H1 (cell line): ENCODE results near the gene OAT. TPM values are rescaled to one million over a fixed set of nuclear protein-coding genes. Genes with fewer than 3 reads are reported as not detected.

ENCODE experiments used
- CTCF ChIA-PET: fragments of 300-600 bp; sonication (Branson Sonifier 250); formaldehyde crosslinking; loops from one replicate; lab custom pipeline; 2021; ENCODE audit not compliant: partially characterized antibody; lab: Charles Lee
- POLR2A ChIA-PET: fragments of 300-600 bp; sonication (Branson Sonifier 250); formaldehyde crosslinking; loops from one replicate; lab custom pipeline; 2021; ENCODE audit warnings: inconsistent platforms; ENCODE audit not compliant: partially characterized antibody; lab: Charles Lee
- DNase-seq, 2 experiments: peaks; one replicate each; pipeline versions ENCODE4 v3.0.0 to v3.0.0-alpha.2; 2010 to 2022; ENCODE audit warnings: low spot score in 2 of 2, low read depth in 1 of 2, mixed read lengths in 1 of 2
- FAIRE-seq: peaks from 2 replicates; lab custom pipeline; 2011; peaks lifted over from hg19 to GRCh38; lab: Jason Lieb, UNC
- H2AFZ ChIP-seq: 2 replicates; pipeline ENCODE4 v1.8.1; 2012; ENCODE audit warnings: low read length, inconsistent platforms
- H2AK5ac ChIP-seq: 2 replicates; pipeline ENCODE4 v1.6.1; 2013; ENCODE audit warnings: low read depth, low read length
- H2BK120ac ChIP-seq: replicated peaks from 2 replicates; pipeline ENCODE3; 2013; ENCODE audit warnings: low read depth, low read length, inconsistent platforms
- H2BK12ac ChIP-seq: 2 replicates; pipeline ENCODE4 v1.6.1; 2013; ENCODE audit warnings: low read depth, low read length
- H2BK15ac ChIP-seq: 2 replicates; pipeline ENCODE4 v1.6.1; 2013; ENCODE audit warnings: low read length
- H2BK20ac ChIP-seq: 2 replicates; pipeline ENCODE4 v1.6.1; 2013; ENCODE audit warnings: low read length
- H2BK5ac ChIP-seq: 2 replicates; pipeline ENCODE4 v1.6.1; 2013; ENCODE audit warnings: low read depth, low read length
- H3K14ac ChIP-seq: 2 replicates; pipeline ENCODE4 v1.6.1; 2013; ENCODE audit warnings: inconsistent platforms; ENCODE audit not compliant: insufficient read length
- H3K18ac ChIP-seq: 2 replicates; pipeline ENCODE4 v1.6.1; 2013; ENCODE audit warnings: low read length; ENCODE audit errors: extremely low read depth
- H3K23ac ChIP-seq: 2 replicates; pipeline ENCODE4 v1.6.1; 2013; ENCODE audit warnings: inconsistent platforms; ENCODE audit not compliant: insufficient read length
- H3K23me2 ChIP-seq: 2 replicates; pipeline ENCODE4 v1.6.1; 2013; ENCODE audit warnings: low read depth, low read length
- H3K27ac ChIP-seq: 2 replicates; pipeline ENCODE4 v1.6.1; 2011; ENCODE audit warnings: low read depth, low read length, inconsistent platforms
- H3K27me3 ChIP-seq, 4 experiments: replicated peaks in 1 of 4; 1 replicate in 1 of 4; 2 replicates in 3 of 4; pipeline versions ENCODE4 v1.6.1 to v1.8.1; 2011 to 2013; ENCODE audit warnings: low read length in 3 of 4, mild to moderate bottlenecking in 3 of 4, inconsistent platforms in 2 of 4, mixed read lengths in 2 of 4, moderate library complexity in 1 of 4; ENCODE audit not compliant: control insufficient read depth in 3 of 4, insufficient read depth in 3 of 4; ENCODE audit errors: extremely low read depth in 1 of 4
- H3K36me3 ChIP-seq, 4 experiments: 2 replicates each; pipeline versions ENCODE4 v1.6.1 to v1.8.1; 2011 to 2013; ENCODE audit warnings: mild to moderate bottlenecking in 4 of 4, low read length in 3 of 4, moderate library complexity in 2 of 4, control low read depth in 1 of 4, inconsistent platforms in 1 of 4; ENCODE audit not compliant: insufficient read depth in 4 of 4, control insufficient read depth in 2 of 4
- H3K4ac ChIP-seq: replicated peaks from 2 replicates; pipeline ENCODE3; 2013; ENCODE audit warnings: low read length, low read depth, mixed read lengths, inconsistent platforms; ENCODE audit not compliant: insufficient read length
- H3K4me1 ChIP-seq, 4 experiments: replicated peaks in 1 of 4; 1 replicate in 1 of 4; 2 replicates in 3 of 4; pipeline versions ENCODE4 v1.6.1 to v1.8.1; 2011 to 2013; ENCODE audit warnings: low read length in 3 of 4, inconsistent platforms in 2 of 4, mixed read lengths in 1 of 4; ENCODE audit not compliant: insufficient read depth in 4 of 4, control insufficient read depth in 3 of 4
- H3K4me2 ChIP-seq, 2 experiments: 2 replicates each; pipeline versions ENCODE4 v1.6.1 to v1.8.1; 2011 to 2013; ENCODE audit warnings: low read depth in 2 of 2, low read length in 2 of 2, control low read depth in 1 of 2, inconsistent platforms in 1 of 2, mild to moderate bottlenecking in 1 of 2; ENCODE audit not compliant: insufficient read depth in 1 of 2
- H3K4me3 ChIP-seq, 4 experiments: fragments of 200-600, 300-600 bp in 1 of 4; sonication (generic), shearing (Covaris generic), sonication (Bioruptor Twin) in 1 of 4; 2 replicates each; pipeline versions ENCODE4 v1.5.1 to v1.8.1; 2011 to 2016; ENCODE audit warnings: low read length in 4 of 4, low read depth in 3 of 4, control low read depth in 2 of 4, inconsistent platforms in 2 of 4, mild to moderate bottlenecking in 2 of 4, mixed read lengths in 1 of 4, moderate library complexity in 1 of 4; ENCODE audit not compliant: insufficient read depth in 2 of 4; ENCODE audit errors: extremely low read depth in 1 of 4
- H3K56ac ChIP-seq: replicated peaks from 2 replicates; pipeline ENCODE3; 2013; ENCODE audit warnings: low read depth, mild to moderate bottlenecking, mixed read lengths, low read length, inconsistent platforms; ENCODE audit not compliant: insufficient read length
- H3K79me1 ChIP-seq: 2 replicates; pipeline ENCODE4 v1.6.1; 2013; ENCODE audit warnings: low read depth, low read length, control low read depth
- H3K79me2 ChIP-seq, 2 experiments: 2 replicates each; pipeline versions ENCODE4 v1.6.1 to v1.8.1; 2012 to 2013; ENCODE audit warnings: low read length in 2 of 2, mild to moderate bottlenecking in 2 of 2, inconsistent platforms in 1 of 2; ENCODE audit not compliant: insufficient read depth in 2 of 2, control insufficient read depth in 1 of 2
- H3K9ac ChIP-seq, 4 experiments: replicated peaks in 1 of 4; 1 replicate in 1 of 4; 2 replicates in 3 of 4; pipeline versions ENCODE4 v1.6.1 to v1.8.1; 2011 to 2013; ENCODE audit warnings: low read depth in 3 of 4, low read length in 3 of 4, control low read depth in 2 of 4, mild to moderate bottlenecking in 2 of 4, moderate library complexity in 2 of 4, inconsistent platforms in 1 of 4; ENCODE audit errors: extremely low read depth in 1 of 4
- H3K9me3 ChIP-seq, 2 experiments: 2 replicates each; pipeline versions ENCODE4 v1.6.1 to v1.8.1; 2012 to 2013; ENCODE audit warnings: mild to moderate bottlenecking in 2 of 2, moderate library complexity in 2 of 2, control low read depth in 1 of 2, inconsistent platforms in 1 of 2, low read depth in 1 of 2, low read length in 1 of 2, mixed read lengths in 1 of 2; ENCODE audit not compliant: insufficient read depth in 2 of 2
- H4K20me1 ChIP-seq, 2 experiments: replicated peaks in 1 of 2; 2 replicates each; pipeline versions ENCODE3 to v1.8.1; 2011 to 2013; ENCODE audit warnings: inconsistent platforms in 2 of 2, low read length in 2 of 2, mild to moderate bottlenecking in 1 of 2; ENCODE audit not compliant: insufficient read depth in 2 of 2, control insufficient read depth in 1 of 2
- H4K5ac ChIP-seq: 2 replicates; pipeline ENCODE4 v1.6.1; 2013; ENCODE audit warnings: low read length, low read depth, mixed read lengths, inconsistent platforms; ENCODE audit not compliant: insufficient read length
- H4K8ac ChIP-seq: 2 replicates; pipeline ENCODE4 v1.8.0; 2013; ENCODE audit warnings: mild to moderate bottlenecking, moderate library complexity, low read length, inconsistent platforms; ENCODE audit not compliant: insufficient read depth; ENCODE audit errors: extremely low read depth
- H4K91ac ChIP-seq: replicated peaks from 2 replicates; pipeline ENCODE3; 2013; ENCODE audit warnings: low read length, mixed read lengths, inconsistent platforms; ENCODE audit not compliant: insufficient read length
- CEBPB ChIP-seq: IDR thresholded peaks from 2 replicates; pipeline ENCODE4 v1.6.1; 2012; ENCODE audit warnings: low read depth, low read length
- CREB1 ChIP-seq: IDR thresholded peaks from 2 replicates; pipeline ENCODE4 v1.6.1; 2012; ENCODE audit warnings: inconsistent platforms
- HDAC2 ChIP-seq, 2 experiments: fragments of 300-600 bp in 1 of 2; sonication (generic) in 1 of 2; IDR thresholded peaks; 2 replicates each; pipeline ENCODE4 v1.6.1; 2011 to 2012; ENCODE audit warnings: low read depth in 2 of 2, low read length in 2 of 2, mild to moderate bottlenecking in 2 of 2, moderate library complexity in 2 of 2, borderline replicate concordance in 1 of 2, inconsistent platforms in 1 of 2
- NANOG ChIP-seq: IDR thresholded peaks from 2 replicates; pipeline ENCODE4 v1.6.1; 2011; ENCODE audit warnings: low read length, low read depth, mild to moderate bottlenecking, inconsistent platforms; ENCODE audit not compliant: insufficient read depth, poor library complexity, severe bottlenecking
- POLR2AphosphoS5 ChIP-seq: IDR thresholded peaks from 2 replicates; pipeline ENCODE4 v1.6.1; 2011; ENCODE audit warnings: low read depth, low read length
- RNF2 ChIP-seq: fragments of 200-900, 300-1000 bp; sonication (generic); IDR thresholded peaks from 2 replicates; pipeline ENCODE4 v1.7.1; 2016; ENCODE audit warnings: borderline replicate concordance, low read depth, mild to moderate bottlenecking, antibody characterized with exemption, low read length; ENCODE audit not compliant: poor library complexity, severe bottlenecking; ENCODE audit errors: missing control alignments
- SRF ChIP-seq: IDR thresholded peaks from 2 replicates; pipeline ENCODE4 v1.6.1; 2011; ENCODE audit warnings: mild to moderate bottlenecking, low read depth, low read length, moderate library complexity
- WGBS, 2 experiments: shearing (Covaris generic) in 1 of 2; methylation state at CpG; one replicate each; pipeline versions ENCODE4 v1.1.6 to v1.1.7; 2013 to 2015; ENCODE audit warnings: low lambda C conversion rate in 2 of 2, mixed read lengths in 2 of 2, inconsistent platforms in 1 of 2, low coverage in 1 of 2, missing lambda C conversion rate in 1 of 2; ENCODE audit not compliant: insufficient replicate concordance in 2 of 2, insufficient coverage in 1 of 2, insufficient read length in 1 of 2; ENCODE audit errors: extremely low coverage in 1 of 2, missing lambda C conversion rate in 1 of 2; 5-methylcytosine and 5-hydroxymethylcytosine counted together
- polyA plus RNA-seq, 7 experiments: library from polyadenylated mRNA; depleted of rRNA in 3 of 7; stranded (reverse) in 5 of 7; unstranded in 2 of 7; fragments of >200 nt in 5 of 7; fragments of 200-250 nt in 2 of 7; gene quantifications; 1 replicate in 5 of 7; 2 replicates in 1 of 7; 4 replicates in 1 of 7; pipeline versions ENCODE4 v1.2.1 to v1.2.3, GENCODE V29; 2011 to 2013; ENCODE audit warnings: missing spikeins in 2 of 7, mixed read lengths in 2 of 7
- total RNA-seq: library from RNA; stranded (reverse); fragmentation: NEBNext Ultra II Directional; extraction: Animal tissue kit (Norgen Biotek cat#: 25700); gene quantifications from 2 replicates; pipeline ENCODE4 v1.2.1, GENCODE V29; 2021

Gene OAT
- total and polyA plus RNA-seq, 2 of the 8 experiments (the other 6 are each of a cell fraction or from before 2014, with no cell fraction given) = 67.8 to 121 TPM

GRCh38 chr10:124364674-124365073 lies 54.0 kb downstream of the OAT start:
- H3K23me2 ChIP-seq = no peaks in the 10 kb centered on the region
- no peak overlapping the region for H3K56ac ChIP-seq
- H3K9me3 ChIP-seq = no peaks in the 10 kb centered on the region
- H4K20me1 ChIP-seq = no peaks in the 10 kb centered on the region
- no peak overlapping the region for H4K8ac ChIP-seq
- H3K23ac ChIP-seq = no peak overlapping the region
- ChIA-PET POLR2A (interaction anchor here (1.0 kb wide), 1 partner anchor 11 kb away, joined by 4 read pairs; no protein-coding TSS in a partner anchor), CTCF (interaction anchor here (2.5 to 3.5 kb wide), 3 partner anchors 17 to 369 kb away, joined by 10 to 18 read pairs (median 14); no protein-coding TSS in a partner anchor)
- H4K5ac ChIP-seq = no peak overlapping the region
- no peaks in the 10 kb centered on the region for H3K79me1 ChIP-seq
- no peak overlapping the region for H2BK5ac ChIP-seq
- H3K9ac ChIP-seq = no peak overlapping the region
- H3K4ac ChIP-seq = no peak overlapping the region
- H2BK20ac ChIP-seq = no peak overlapping the region
- no peaks in the 10 kb centered on the region for H3K79me2 ChIP-seq
- H4K91ac ChIP-seq = no peak overlapping the region
- H3K4me1 ChIP-seq = peaks cover 0 to 7% (median 3%) of the 10 kb centered on the region in 4 experiments; a peak in 4 of 7 replicates
- no peak overlapping the region for H2BK12ac ChIP-seq
- no peak overlapping the region for H3K14ac ChIP-seq
- H3K36me3 ChIP-seq = no peaks in the 10 kb centered on the region
- no peak overlapping the region for H3K27ac ChIP-seq
- H2AK5ac ChIP-seq = no peak overlapping the region
- DNase-seq (no peak), FAIRE-seq (no peak)
- TF ChIP-seq RNF2 (no peak), HDAC2 (IDR thresholded peaks at IDR 0.05; ENCODE audit: borderline replicate concordance in 1 of 2, low read depth in 2 of 2, low read length in 2 of 2) (no peak), NANOG (no peak), CEBPB (no peak), CREB1 (no peak), POLR2AphosphoS5 (no peak), SRF (no peak)
- H3K4me3 ChIP-seq = no peak overlapping the region
- no peak overlapping the region for H2AFZ ChIP-seq
- no peak overlapping the region for H2BK120ac ChIP-seq
- no peak overlapping the region for H3K4me2 ChIP-seq
- H3K18ac ChIP-seq = no peak overlapping the region
- no peak overlapping the region for H2BK15ac ChIP-seq
- 89% methylated on average over 5 of the region's 5 CpGs; no CpG with 5 or more reads in 1 of the 2 experiments for WGBS, 2 experiments
- H3K27me3 ChIP-seq = no peaks in the 10 kb centered on the region
